ENCODE data around the gene LSM12.

Gene LSM12

DNA sequence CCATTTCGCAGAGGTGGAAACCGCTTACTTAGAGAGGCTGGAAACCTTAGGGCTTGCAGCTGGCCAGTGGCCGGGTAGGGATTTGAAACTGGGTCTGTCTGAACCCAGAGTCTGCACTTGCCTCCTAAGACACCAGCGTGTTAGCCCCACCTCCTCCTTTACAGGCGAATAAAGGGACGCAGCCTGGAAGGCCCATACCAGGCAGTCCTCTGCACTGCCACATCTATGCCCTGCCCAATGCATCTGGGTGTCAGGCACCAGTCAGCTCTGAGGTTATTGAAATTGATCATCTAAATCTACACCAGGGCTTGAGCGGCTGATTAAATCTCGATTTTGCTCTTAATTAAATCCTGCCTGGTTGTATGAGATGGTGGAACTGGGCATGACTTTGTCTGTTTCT lies 82.0 kb downstream of the LSM12 start:
- no peak for DNase-seq
